Measurements from ENCODE around the gene EML1.

Gene EML1

GRCh38 chr14:99870617-99871016, 77.4 kb downstream of the EML1 start:
- TF ChIP-seq ZFX (IDR thresholded peaks at IDR 0.05), result no peak
- TF ChIP-seq, protein P1, sequence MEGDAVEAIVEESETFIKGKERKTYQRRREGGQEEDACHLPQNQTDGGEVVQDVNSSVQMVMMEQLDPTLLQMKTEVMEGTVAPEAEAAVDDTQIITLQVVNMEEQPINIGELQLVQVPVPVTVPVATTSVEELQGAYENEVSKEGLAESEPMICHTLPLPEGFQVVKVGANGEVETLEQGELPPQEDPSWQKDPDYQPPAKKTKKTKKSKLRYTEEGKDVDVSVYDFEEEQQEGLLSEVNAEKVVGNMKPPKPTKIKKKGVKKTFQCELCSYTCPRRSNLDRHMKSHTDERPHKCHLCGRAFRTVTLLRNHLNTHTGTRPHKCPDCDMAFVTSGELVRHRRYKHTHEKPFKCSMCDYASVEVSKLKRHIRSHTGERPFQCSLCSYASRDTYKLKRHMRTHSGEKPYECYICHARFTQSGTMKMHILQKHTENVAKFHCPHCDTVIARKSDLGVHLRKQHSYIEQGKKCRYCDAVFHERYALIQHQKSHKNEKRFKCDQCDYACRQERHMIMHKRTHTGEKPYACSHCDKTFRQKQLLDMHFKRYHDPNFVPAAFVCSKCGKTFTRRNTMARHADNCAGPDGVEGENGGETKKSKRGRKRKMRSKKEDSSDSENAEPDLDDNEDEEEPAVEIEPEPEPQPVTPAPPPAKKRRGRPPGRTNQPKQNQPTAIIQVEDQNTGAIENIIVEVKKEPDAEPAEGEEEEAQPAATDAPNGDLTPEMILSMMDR (conservative IDR thresholded peaks at IDR 0.05), result no peak
- H3K27ac ChIP-seq, result no peak overlapping the region

DNA sequence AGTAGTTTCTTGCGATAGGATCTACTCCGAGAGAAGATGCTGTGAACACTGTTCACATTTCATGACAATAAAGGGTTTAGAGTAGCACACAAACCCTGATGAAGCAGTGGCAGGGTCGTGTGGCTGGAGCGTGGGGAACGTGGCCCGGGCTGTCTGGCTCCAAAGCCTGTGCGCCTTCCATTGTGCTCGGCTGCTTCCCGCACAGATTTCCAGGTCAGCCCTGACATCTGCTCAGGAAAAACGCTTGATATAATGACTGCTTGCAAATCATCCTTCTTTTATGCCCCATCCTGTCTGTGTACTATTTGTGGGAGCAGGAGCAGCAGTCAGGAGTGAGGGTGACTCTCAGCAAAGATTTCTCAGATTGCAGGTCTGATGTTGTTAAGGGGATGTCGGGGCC, 78.6 kb downstream of the EML1 start:
- TF ChIP-seq, protein P1 (conservative IDR thresholded peaks at IDR 0.05), result no peak
- no peak for TF ChIP-seq ZFX (IDR thresholded peaks at IDR 0.05)
- H3K27ac ChIP-seq, result no peak overlapping the region

DNA sequence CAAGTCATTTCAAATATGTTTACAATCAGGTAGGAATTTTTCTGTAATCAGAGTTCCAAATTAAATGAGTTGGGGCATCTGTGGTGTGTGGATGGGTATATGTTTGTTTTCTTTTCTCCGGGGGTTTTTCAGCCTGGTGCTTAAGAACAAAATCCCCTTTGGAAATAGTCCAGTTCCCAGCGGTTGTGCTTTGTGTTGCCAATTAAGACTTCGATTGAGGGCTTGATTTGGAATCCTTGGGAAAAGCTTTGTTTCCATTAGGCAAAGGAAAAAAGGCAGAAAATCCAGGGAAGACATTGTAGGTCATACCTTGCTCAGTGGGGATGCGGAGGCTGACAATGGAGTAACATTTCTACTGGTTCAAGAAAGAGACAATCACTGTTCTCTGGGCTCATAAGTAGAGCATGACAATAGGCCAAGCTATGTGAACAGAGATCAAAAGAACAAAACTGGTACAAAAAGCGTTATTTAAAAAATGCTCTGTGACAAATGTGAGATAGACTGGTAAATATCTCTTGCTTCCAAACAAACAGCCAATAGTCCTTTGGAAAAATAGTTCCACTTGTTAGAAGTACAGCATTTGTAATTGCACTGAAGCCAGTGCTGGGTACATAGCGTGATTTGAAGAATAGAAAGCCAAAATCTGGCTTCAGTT, 79.7 kb downstream of the EML1 start:
- H3K27ac ChIP-seq, result no peak overlapping the region
- TF ChIP-seq ZFX (IDR thresholded peaks at IDR 0.05), result no peak
- TF ChIP-seq, protein P1 (conservative IDR thresholded peaks at IDR 0.05), result no peak

DNA sequence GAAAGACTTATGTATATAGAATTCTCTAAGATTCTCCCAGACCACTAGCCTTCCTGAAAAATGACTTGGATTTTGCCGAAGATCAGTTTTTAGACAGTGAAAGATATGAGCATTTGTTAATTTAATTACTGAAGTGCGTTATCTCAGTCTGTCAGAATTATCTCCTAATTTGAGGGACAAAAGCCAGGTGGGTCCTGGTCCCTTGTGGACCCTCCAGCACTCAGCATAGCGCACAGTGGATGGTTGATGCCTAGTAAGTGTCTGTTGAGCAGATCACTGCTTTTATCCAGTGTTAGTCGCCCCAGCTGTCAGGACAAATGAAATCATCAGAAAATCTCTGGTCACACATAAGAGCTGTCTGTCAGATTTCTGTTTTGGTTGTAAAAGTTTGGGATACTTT, 80.4 kb downstream of the EML1 start:
- no peak for TF ChIP-seq ZFX (IDR thresholded peaks at IDR 0.05)
- TF ChIP-seq, protein P1 (conservative IDR thresholded peaks at IDR 0.05), result no peak
- no peak overlapping the region for H3K27ac ChIP-seq

GRCh38 chr14:99874306-99874705, 81.1 kb downstream of the EML1 start:
- H3K27ac ChIP-seq, result no peak overlapping the region
- TF ChIP-seq, protein P1 (conservative IDR thresholded peaks at IDR 0.05), result no peak
- no peak for TF ChIP-seq ZFX (IDR thresholded peaks at IDR 0.05)

DNA sequence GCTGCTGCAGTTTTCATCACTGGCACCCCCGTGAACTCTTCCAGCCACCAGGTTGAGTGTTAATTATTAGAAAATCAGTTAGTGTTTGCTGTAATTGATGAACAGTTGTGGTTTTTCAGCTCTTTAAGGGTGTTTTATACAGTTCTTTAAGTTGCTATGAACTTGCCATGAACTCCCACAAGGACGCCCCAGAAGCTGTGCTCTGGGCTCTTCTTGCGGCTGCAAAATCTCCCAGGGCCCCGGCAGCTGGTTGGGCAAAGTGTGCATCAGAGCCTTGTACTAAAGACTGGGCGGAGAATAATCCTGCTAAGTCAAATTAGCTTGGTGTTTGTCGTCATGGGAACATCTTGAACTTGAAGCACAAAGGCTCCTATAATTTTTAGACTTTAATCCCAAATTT, 82.2 kb downstream of the EML1 start:
- H3K27ac ChIP-seq, result no peak overlapping the region
- TF ChIP-seq, protein P1 (conservative IDR thresholded peaks at IDR 0.05), result no peak
- no peak for TF ChIP-seq ZFX (IDR thresholded peaks at IDR 0.05)

GRCh38 chr14:99875836-99876235, 82.6 kb downstream of the EML1 start:
- no peak overlapping the region for H3K27ac ChIP-seq
- TF ChIP-seq, protein P1 (conservative IDR thresholded peaks at IDR 0.05), result no peak
- TF ChIP-seq ZFX (IDR thresholded peaks at IDR 0.05), result no peak

All from C4-2B (cell line).